T-cell (primary cell): ENCODE results near the gene GABPA. TPM values are rescaled to one million over a fixed set of nuclear protein-coding genes. Genes with fewer than 3 reads are reported as not detected.
"Not testable (repeated sequence)": the region's sequence is repeated elsewhere in the genome, so short reads cannot be mapped to it uniquely, and the experiment has no call there.

Experiments
- ATAC-seq, 4 experiments: fragments of 200-7000 bp in 3 of 4; fragments of 150-1000 bp in 1 of 4; cut with Tn5 transposase; replicated peaks in 1 of 4; 1 replicate in 3 of 4; 2 replicates in 1 of 4; pipeline ENCODE4 v1.10.0; 2021; ENCODE audit warnings: moderate library complexity in 3 of 4, mild to moderate bottlenecking in 2 of 4, moderate number of reproducible peaks in 1 of 4
- CTCF ChIA-PET, 2 donors: fragments of 300-600 bp; sonication (Branson Sonifier 250); formaldehyde crosslinking; loops; one replicate each; lab custom pipeline; 2022; ENCODE audit warnings: antibody characterized with exemption in 2 of 2; lab: Charles Lee
- POLR2A ChIA-PET, 2 donors: fragments of 300-600 bp; sonication (Branson Sonifier 250); formaldehyde crosslinking; loops; one replicate each; lab custom pipeline; 2022; ENCODE audit warnings: antibody characterized with exemption in 2 of 2; lab: Charles Lee
- DNase-seq, 35 experiments: peaks; one replicate each; pipeline versions ENCODE4 v3.0.0 to v3.0.0-alpha.2; 2013 to 2023
- H3K27ac ChIP-seq: one replicate; pipeline ENCODE4 v1.5.1; 2013; ENCODE audit warnings: low read length
- H3K27me3 ChIP-seq, 2 experiments: replicated peaks in 1 of 2; 1 replicate in 1 of 2; 2 replicates in 1 of 2; pipeline versions ENCODE4 v1.6.1 to v1.7.0; 2013; ENCODE audit warnings: low read length in 1 of 2, mixed read lengths in 1 of 2; ENCODE audit not compliant: control insufficient read depth in 2 of 2, insufficient read depth in 2 of 2; ENCODE audit errors: extremely low read depth in 1 of 2
- H3K36me3 ChIP-seq, 2 donors: 1 replicate in 1 of 2; 2 replicates in 1 of 2; pipeline versions ENCODE4 v1.6.1 to v1.7.0; 2013; ENCODE audit warnings: low read length in 1 of 2; ENCODE audit not compliant: control insufficient read depth in 2 of 2, insufficient read depth in 1 of 2; ENCODE audit errors: extremely low read depth in 1 of 2
- H3K4me1 ChIP-seq, 2 experiments: 1 replicate in 1 of 2; 2 replicates in 1 of 2; pipeline versions ENCODE4 v1.6.1 to v1.7.0; 2013; ENCODE audit warnings: low read length in 2 of 2, mixed read lengths in 1 of 2; ENCODE audit not compliant: insufficient read depth in 2 of 2, control insufficient read depth in 1 of 2; ENCODE audit errors: extremely low read depth in 1 of 2
- H3K4me3 ChIP-seq, 2 donors: 1 replicate in 1 of 2; 2 replicates in 1 of 2; pipeline versions ENCODE4 v1.5.1 to v1.7.0; 2013; ENCODE audit warnings: mild to moderate bottlenecking in 2 of 2, low read length in 1 of 2, moderate library complexity in 1 of 2; ENCODE audit not compliant: control insufficient read depth in 1 of 2; ENCODE audit errors: extremely low read depth in 1 of 2
- H3K9me3 ChIP-seq: 2 replicates; pipeline ENCODE4 v1.7.0; 2013
- H3K27ac Mint-ChIP-seq, 2 donors: one replicate each; pipeline ENCODE4 v1.8.0; 2020 to 2021; ENCODE audit warnings: mild to moderate bottlenecking in 2 of 2, mixed read lengths in 2 of 2
- H3K27me3 Mint-ChIP-seq, 2 donors: one replicate each; pipeline ENCODE4 v1.8.0; 2021 to 2022; ENCODE audit warnings: mixed read lengths in 2 of 2
- H3K36me3 Mint-ChIP-seq: one replicate; pipeline ENCODE4 v1.8.0; 2021; ENCODE audit warnings: mixed read lengths
- H3K4me1 Mint-ChIP-seq, 3 donors: one replicate each; pipeline ENCODE4 v1.8.0; 2020 to 2022; ENCODE audit warnings: mixed read lengths in 3 of 3, mild to moderate bottlenecking in 1 of 3
- H3K4me3 Mint-ChIP-seq, 3 donors: one replicate each; pipeline ENCODE4 v1.8.0; 2020 to 2022; ENCODE audit warnings: mild to moderate bottlenecking in 3 of 3, mixed read lengths in 3 of 3, moderate library complexity in 3 of 3
- H3K9me3 Mint-ChIP-seq, 3 donors: one replicate each; pipeline ENCODE4 v1.8.0; 2020 to 2022; ENCODE audit warnings: mixed read lengths in 3 of 3
- WGBS: methylation state at CpG from one replicate; pipeline ENCODE4 v1.1.5; 2013; ENCODE audit warnings: missing lambda C conversion rate; ENCODE audit not compliant: insufficient coverage; 5-methylcytosine and 5-hydroxymethylcytosine counted together
- total RNA-seq, 35 experiments: library from RNA in 6 of 35; stranded (reverse) in 6 of 35; fragments of 120-200 nt in 1 of 35; gene quantifications; one replicate each; pipeline versions ENCODE4 v1.2.1 to v1.2.4 and lab custom pipeline; 2013 to 2026

The GABPA gene
- total RNA-seq (10 to 100 TPM; 23.5 to 28.3 (median 25.5) TPM), total RNA-seq (lab: John Stamatoyannopoulos, UW) (34.6 to 83.9 (median 59.3) reads per million in 29 experiments)
- 29.4 TPM for total RNA-seq (2013)

- H3K4me1 ChIP-seq, result peaks cover 21 to 24% of the 10 kb centered on the region in 2 experiments
- no peaks in the 10 kb centered on the region for H3K9me3 ChIP-seq
- Mint-ChIP-seq H3K9me3 (no peaks in the 10 kb centered on the region), H3K4me3 (peak within 1 kb of the TSS; percentile 93 to 100 (median 99)), H3K27me3 (no peaks in the 10 kb centered on the region), H3K27ac (peak within 1 kb of the TSS; percentile 100), H3K4me1 (peaks cover 62 to 73% (median 73%) of the 10 kb centered on the region in 3 donors), H3K36me3 (peaks cover 14% of the 10 kb centered on the region)
- peak within 1 kb of the TSS; percentile 61 to 97 for H3K4me3 ChIP-seq
- ChIA-PET CTCF (interaction anchor here (0.8 to 2.3 kb wide), 4 partner anchors 127 to 161 kb away, joined by 3 to 12 read pairs (median 5); partner anchors contain the start of gene MRPL39 (in 1 of the 2)), POLR2A (interaction anchor here in 1 of 2 donors (0.9 kb wide), 1 partner anchor 17 kb away, joined by 4 read pairs; no protein-coding TSS in a partner anchor)
- DNase-seq, result peak; percentile 93 to 99 (median 97)
- no peaks in the 10 kb centered on the region for H3K27me3 ChIP-seq
- WGBS, result 0% methylated on average over 54 of the region's 64 CpGs
- ATAC-seq, result peak; percentile 87 to 91 (median 89)
- H3K27ac ChIP-seq, result peak within 1 kb of the TSS; percentile 85
- H3K36me3 ChIP-seq, result peaks cover 4 to 6% of the 10 kb centered on the region in 2 donors
These were observed at the start of gene GABPA, which contains the start of gene ATP5PF for GRCh38 chr21:25734904-25735645. Gene GABPA (plus strand): TSS chr21:25734972. CDS start chr21:25741599, 6,627 bp downstream. Gene ATP5PF (minus strand): TSS chr21:25734904. CDS start chr21:25729794, 5,110 bp downstream.

- H3K4me1 ChIP-seq, result no peaks in the 10 kb centered on the region
- no peaks in the 10 kb centered on the region for H3K27me3 ChIP-seq
- H3K4me3 ChIP-seq, result no peak overlapping the region
- ChIA-PET POLR2A (no interaction called here), CTCF (no interaction called here)
- no peak overlapping the region for H3K27ac Mint-ChIP-seq
- 100% methylated on average over 1 of the region's 4 CpGs for WGBS
- peaks cover 5 to 13% of the 10 kb centered on the region in 2 donors for H3K27me3 Mint-ChIP-seq
- H3K36me3 Mint-ChIP-seq, result no peaks in the 10 kb centered on the region
- H3K27ac ChIP-seq, result no peak overlapping the region
- ATAC-seq (no peak), DNase-seq (no peak)
- no peaks in the 10 kb centered on the region for H3K9me3 ChIP-seq
- H3K9me3 Mint-ChIP-seq, result no peaks in the 10 kb centered on the region
- no peak overlapping the region for H3K4me3 Mint-ChIP-seq
- no peaks in the 10 kb centered on the region for H3K4me1 Mint-ChIP-seq
- no peaks in the 10 kb centered on the region for H3K36me3 ChIP-seq
These were observed 47.0 kb upstream of the GABPA start for GRCh38 chr21:25687787-25688186.

GRCh38 chr21:25688275-25689155, 46.3 kb upstream of the GABPA start:
- CTCF ChIA-PET, result no interaction called here
- WGBS, result no CpG with 5 or more reads among the region's 9 CpGs
- no peaks in the 10 kb centered on the region for H3K4me1 Mint-ChIP-seq

GRCh38 chr21:25689226-25689625, 45.5 kb upstream of the GABPA start:
- H3K4me1 Mint-ChIP-seq, result no peaks in the 10 kb centered on the region
- H3K27me3 Mint-ChIP-seq, result peaks cover 3 to 10% of the 10 kb centered on the region in 2 donors
- H3K27ac ChIP-seq, result no peak overlapping the region
- H3K4me1 ChIP-seq, result no peaks in the 10 kb centered on the region
- no peaks in the 10 kb centered on the region for H3K9me3 ChIP-seq
- no peak overlapping the region for H3K4me3 ChIP-seq
- H3K27me3 ChIP-seq, result no peaks in the 10 kb centered on the region
- H3K27ac Mint-ChIP-seq, result no peak overlapping the region
- H3K9me3 Mint-ChIP-seq, result no peaks in the 10 kb centered on the region
- no peaks in the 10 kb centered on the region for H3K36me3 ChIP-seq
- no peaks in the 10 kb centered on the region for H3K36me3 Mint-ChIP-seq
- DNase-seq, result no peak
- ChIA-PET CTCF (no interaction called here), POLR2A (no interaction called here)
- no peak overlapping the region for H3K4me3 Mint-ChIP-seq
- WGBS, result 100% methylated on average over 1 of the region's 1 CpG
- ATAC-seq, result no peak

More at GRCh38 chr21:25688275-25689155, 46.3 kb upstream of the GABPA start:
- Mint-ChIP-seq H3K9me3 (no peaks in the 10 kb centered on the region), H3K36me3 (no peaks in the 10 kb centered on the region), H3K27ac (no peak overlapping the region), H3K27me3 (peaks cover 3 to 13% of the 10 kb centered on the region in 2 donors), H3K4me3 (no peak overlapping the region)
- DNase-seq (no peak), ATAC-seq (no peak)
- H3K4me3 ChIP-seq, result no peak overlapping the region
- no peak overlapping the region for H3K27ac ChIP-seq
- H3K4me1 ChIP-seq, result no peaks in the 10 kb centered on the region
- POLR2A ChIA-PET, result no interaction called here
- no peaks in the 10 kb centered on the region for H3K27me3 ChIP-seq
- no peaks in the 10 kb centered on the region for H3K36me3 ChIP-seq
- H3K9me3 ChIP-seq, result no peaks in the 10 kb centered on the region

DNA sequence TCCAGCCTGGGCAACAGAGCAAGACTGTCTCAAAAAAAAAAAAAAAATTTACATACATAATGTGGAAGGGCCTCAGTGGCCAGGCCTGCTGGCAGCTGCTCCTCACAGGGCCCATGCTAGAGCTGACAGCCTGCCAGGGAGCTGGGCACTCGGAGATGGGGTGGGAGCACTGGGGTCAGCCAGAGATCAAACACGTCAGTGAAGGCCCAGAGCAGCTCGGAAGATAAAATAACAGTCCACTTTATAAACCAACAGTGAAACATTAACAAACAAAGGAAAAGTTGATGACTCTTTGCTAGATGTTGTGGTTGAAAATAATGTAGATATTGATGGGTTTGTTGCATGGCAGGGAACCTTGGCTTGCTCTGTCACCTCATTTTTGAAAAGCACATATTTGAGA, 42.8 kb upstream of the GABPA start:
- Histone ChIP-seq H3K27me3 (no peaks in the 10 kb centered on the region), H3K4me1 (no peaks in the 10 kb centered on the region), H3K4me3 (no peak overlapping the region), H3K9me3 (no peaks in the 10 kb centered on the region), H3K27ac (no peak overlapping the region), H3K36me3 (no peaks in the 10 kb centered on the region)
- H3K27me3 Mint-ChIP-seq, result peaks cover 2 to 5% of the 10 kb centered on the region in 2 donors
- no peak overlapping the region for H3K27ac Mint-ChIP-seq
- no peaks in the 10 kb centered on the region for H3K36me3 Mint-ChIP-seq
- no CpG with 5 or more reads among the region's 3 CpGs for WGBS
- ChIA-PET CTCF (no interaction called here), POLR2A (no interaction called here)
- H3K9me3 Mint-ChIP-seq, result no peaks in the 10 kb centered on the region
- no peaks in the 10 kb centered on the region for H3K4me1 Mint-ChIP-seq
- ATAC-seq (no peak), DNase-seq (no peak)
- H3K4me3 Mint-ChIP-seq, result no peak overlapping the region

GRCh38 chr21:25695461-25695860, 39.3 kb upstream of the GABPA start:
- DNase-seq, POLR2A ChIA-PET, H3K9me3 Mint-ChIP-seq, ATAC-seq, H3K27me3 Mint-ChIP-seq, H3K36me3 ChIP-seq, CTCF ChIA-PET, H3K27ac Mint-ChIP-seq, H3K4me1 ChIP-seq, H3K4me3 Mint-ChIP-seq, H3K4me1 Mint-ChIP-seq, H3K27me3 ChIP-seq, H3K27ac ChIP-seq, H3K9me3 ChIP-seq, H3K36me3 Mint-ChIP-seq, H3K4me3 ChIP-seq: not testable (repeated sequence)
- 89% methylated on average over 5 of the region's 36 CpGs for WGBS
